ENCODE results near the gene NEXN. TPM values are rescaled to one million over a fixed set of nuclear protein-coding genes. Genes with fewer than 3 reads are reported as not detected.

Gene NEXN
- total and polyA plus RNA-seq, 2 experiments from 2014 or later = 2.6 to 11.8 TPM

GRCh38 chr1:77899647-77900320 is 11.4 kb downstream of the NEXN start:
- no peaks in the 10 kb centered on the region for H3K36me3 Mint-ChIP-seq (ENCODE audit: low read depth)
- no peaks in the 10 kb centered on the region for H3K79me2 ChIP-seq (replicated peaks; ENCODE audit: insufficient read depth)
- no peak for ATAC-seq
- no peaks in the 10 kb centered on the region for H3K9me3 Mint-ChIP-seq
- no peak overlapping the region for H2AFZ ChIP-seq
- H3K27me3 ChIP-seq (ENCODE audit: insufficient read depth) = no peaks in the 10 kb centered on the region
- no peaks in the 10 kb centered on the region for H3K4me1 Mint-ChIP-seq
- no peaks in the 10 kb centered on the region for H3K36me3 ChIP-seq (ENCODE audit: insufficient read depth)
- peaks cover 2% of the 10 kb centered on the region for H3K27me3 Mint-ChIP-seq (ENCODE audit: insufficient read depth, low read depth, poor library complexity)
- TF ChIP-seq CREB1 (CRISPR knock-in tag; IDR thresholded peaks at IDR 0.05; ENCODE audit: low read depth) (no peak), EZH2phosphoT487 (IDR thresholded peaks at IDR 0.05; ENCODE audit: unreplicated experiment) (no peak), NANOG (IDR thresholded peaks at IDR 0.05; ENCODE audit: borderline replicate concordance) (no peak), CTCF (conservative IDR thresholded peaks at IDR 0.05; ENCODE audit: low read depth in 2 of 2) (no peak), ZNF114 (CRISPR knock-in tag; IDR thresholded peaks at IDR 0.05) (no peak), JUNB (IDR thresholded peaks at IDR 0.05; ENCODE audit: unreplicated experiment) (no peak), ZNF331 (CRISPR knock-in tag; IDR thresholded peaks at IDR 0.05; ENCODE audit: low read depth) (no peak), EZH2 (IDR thresholded peaks at IDR 0.05; ENCODE audit: low read depth, unreplicated experiment) (no peak), STAT1 (IDR thresholded peaks at IDR 0.05; ENCODE audit: unreplicated experiment) (no peak), POLR2AphosphoS5 (IDR thresholded peaks at IDR 0.05; ENCODE audit: low read depth) (no peak)
- TF ChIP-seq, protein P1, sequence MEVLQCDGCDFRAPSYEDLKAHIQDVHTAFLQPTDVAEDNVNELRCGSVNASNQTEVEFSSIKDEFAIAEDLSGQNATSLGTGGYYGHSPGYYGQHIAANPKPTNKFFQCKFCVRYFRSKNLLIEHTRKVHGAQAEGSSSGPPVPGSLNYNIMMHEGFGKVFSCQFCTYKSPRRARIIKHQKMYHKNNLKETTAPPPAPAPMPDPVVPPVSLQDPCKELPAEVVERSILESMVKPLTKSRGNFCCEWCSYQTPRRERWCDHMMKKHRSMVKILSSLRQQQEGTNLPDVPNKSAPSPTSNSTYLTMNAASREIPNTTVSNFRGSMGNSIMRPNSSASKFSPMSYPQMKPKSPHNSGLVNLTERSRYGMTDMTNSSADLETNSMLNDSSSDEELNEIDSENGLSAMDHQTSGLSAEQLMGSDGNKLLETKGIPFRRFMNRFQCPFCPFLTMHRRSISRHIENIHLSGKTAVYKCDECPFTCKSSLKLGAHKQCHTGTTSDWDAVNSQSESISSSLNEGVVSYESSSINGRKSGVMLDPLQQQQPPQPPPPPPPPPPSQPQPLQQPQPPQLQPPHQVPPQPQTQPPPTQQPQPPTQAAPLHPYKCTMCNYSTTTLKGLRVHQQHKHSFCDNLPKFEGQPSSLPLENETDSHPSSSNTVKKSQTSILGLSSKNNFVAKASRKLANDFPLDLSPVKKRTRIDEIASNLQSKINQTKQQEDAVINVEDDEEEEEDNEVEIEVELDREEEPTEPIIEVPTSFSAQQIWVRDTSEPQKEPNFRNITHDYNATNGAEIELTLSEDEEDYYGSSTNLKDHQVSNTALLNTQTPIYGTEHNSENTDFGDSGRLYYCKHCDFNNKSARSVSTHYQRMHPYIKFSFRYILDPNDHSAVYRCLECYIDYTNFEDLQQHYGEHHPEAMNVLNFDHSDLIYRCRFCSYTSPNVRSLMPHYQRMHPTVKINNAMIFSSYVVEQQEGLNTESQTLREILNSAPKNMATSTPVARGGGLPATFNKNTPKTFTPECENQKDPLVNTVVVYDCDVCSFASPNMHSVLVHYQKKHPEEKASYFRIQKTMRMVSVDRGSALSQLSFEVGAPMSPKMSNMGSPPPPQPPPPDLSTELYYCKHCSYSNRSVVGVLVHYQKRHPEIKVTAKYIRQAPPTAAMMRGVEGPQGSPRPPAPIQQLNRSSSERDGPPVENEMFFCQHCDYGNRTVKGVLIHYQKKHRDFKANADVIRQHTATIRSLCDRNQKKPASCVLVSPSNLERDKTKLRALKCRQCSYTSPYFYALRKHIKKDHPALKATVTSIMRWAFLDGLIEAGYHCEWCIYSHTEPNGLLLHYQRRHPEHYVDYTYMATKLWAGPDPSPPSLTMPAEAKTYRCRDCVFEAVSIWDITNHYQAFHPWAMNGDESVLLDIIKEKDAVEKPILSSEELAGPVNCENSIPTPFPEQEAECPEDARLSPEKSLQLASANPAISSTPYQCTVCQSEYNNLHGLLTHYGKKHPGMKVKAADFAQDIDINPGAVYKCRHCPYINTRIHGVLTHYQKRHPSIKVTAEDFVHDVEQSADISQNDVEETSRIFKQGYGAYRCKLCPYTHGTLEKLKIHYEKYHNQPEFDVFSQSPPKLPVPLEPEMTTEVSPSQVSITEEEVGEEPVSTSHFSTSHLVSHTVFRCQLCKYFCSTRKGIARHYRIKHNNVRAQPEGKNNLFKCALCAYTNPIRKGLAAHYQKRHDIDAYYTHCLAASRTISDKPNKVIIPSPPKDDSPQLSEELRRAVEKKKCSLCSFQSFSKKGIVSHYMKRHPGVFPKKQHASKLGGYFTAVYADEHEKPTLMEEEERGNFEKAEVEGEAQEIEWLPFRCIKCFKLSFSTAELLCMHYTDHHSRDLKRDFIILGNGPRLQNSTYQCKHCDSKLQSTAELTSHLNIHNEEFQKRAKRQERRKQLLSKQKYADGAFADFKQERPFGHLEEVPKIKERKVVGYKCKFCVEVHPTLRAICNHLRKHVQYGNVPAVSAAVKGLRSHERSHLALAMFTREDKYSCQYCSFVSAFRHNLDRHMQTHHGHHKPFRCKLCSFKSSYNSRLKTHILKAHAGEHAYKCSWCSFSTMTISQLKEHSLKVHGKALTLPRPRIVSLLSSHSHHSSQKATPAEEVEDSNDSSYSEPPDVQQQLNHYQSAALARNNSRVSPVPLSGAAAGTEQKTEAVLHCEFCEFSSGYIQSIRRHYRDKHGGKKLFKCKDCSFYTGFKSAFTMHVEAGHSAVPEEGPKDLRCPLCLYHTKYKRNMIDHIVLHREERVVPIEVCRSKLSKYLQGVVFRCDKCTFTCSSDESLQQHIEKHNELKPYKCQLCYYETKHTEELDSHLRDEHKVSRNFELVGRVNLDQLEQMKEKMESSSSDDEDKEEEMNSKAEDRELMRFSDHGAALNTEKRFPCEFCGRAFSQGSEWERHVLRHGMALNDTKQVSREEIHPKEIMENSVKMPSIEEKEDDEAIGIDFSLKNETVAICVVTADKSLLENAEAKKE (CRISPR knock-in tag; IDR thresholded peaks at IDR 0.05) = no peak
- TF ChIP-seq, protein P2, sequence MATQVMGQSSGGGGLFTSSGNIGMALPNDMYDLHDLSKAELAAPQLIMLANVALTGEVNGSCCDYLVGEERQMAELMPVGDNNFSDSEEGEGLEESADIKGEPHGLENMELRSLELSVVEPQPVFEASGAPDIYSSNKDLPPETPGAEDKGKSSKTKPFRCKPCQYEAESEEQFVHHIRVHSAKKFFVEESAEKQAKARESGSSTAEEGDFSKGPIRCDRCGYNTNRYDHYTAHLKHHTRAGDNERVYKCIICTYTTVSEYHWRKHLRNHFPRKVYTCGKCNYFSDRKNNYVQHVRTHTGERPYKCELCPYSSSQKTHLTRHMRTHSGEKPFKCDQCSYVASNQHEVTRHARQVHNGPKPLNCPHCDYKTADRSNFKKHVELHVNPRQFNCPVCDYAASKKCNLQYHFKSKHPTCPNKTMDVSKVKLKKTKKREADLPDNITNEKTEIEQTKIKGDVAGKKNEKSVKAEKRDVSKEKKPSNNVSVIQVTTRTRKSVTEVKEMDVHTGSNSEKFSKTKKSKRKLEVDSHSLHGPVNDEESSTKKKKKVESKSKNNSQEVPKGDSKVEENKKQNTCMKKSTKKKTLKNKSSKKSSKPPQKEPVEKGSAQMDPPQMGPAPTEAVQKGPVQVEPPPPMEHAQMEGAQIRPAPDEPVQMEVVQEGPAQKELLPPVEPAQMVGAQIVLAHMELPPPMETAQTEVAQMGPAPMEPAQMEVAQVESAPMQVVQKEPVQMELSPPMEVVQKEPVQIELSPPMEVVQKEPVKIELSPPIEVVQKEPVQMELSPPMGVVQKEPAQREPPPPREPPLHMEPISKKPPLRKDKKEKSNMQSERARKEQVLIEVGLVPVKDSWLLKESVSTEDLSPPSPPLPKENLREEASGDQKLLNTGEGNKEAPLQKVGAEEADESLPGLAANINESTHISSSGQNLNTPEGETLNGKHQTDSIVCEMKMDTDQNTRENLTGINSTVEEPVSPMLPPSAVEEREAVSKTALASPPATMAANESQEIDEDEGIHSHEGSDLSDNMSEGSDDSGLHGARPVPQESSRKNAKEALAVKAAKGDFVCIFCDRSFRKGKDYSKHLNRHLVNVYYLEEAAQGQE (IDR thresholded peaks at IDR 0.05; ENCODE audit: unreplicated experiment) = no peak
- TF ChIP-seq, protein P3, sequence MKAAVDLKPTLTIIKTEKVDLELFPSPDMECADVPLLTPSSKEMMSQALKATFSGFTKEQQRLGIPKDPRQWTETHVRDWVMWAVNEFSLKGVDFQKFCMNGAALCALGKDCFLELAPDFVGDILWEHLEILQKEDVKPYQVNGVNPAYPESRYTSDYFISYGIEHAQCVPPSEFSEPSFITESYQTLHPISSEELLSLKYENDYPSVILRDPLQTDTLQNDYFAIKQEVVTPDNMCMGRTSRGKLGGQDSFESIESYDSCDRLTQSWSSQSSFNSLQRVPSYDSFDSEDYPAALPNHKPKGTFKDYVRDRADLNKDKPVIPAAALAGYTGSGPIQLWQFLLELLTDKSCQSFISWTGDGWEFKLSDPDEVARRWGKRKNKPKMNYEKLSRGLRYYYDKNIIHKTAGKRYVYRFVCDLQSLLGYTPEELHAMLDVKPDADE (IDR thresholded peaks at IDR 0.05) = no peak
- no peak overlapping the region for H3K4me2 ChIP-seq
- H3K4me1 ChIP-seq (ENCODE audit: insufficient read depth) = no peaks in the 10 kb centered on the region
- H3K4me3 ChIP-seq = no peak overlapping the region
- H3K27ac ChIP-seq (ENCODE audit: low read depth) = no peak overlapping the region
- no peaks in the 10 kb centered on the region for H3K9me2 ChIP-seq (ENCODE audit: insufficient read depth)
- no peak overlapping the region for H3K27ac Mint-ChIP-seq
- no peak for DNase-seq (ENCODE audit: low spot score)
- H3F3A ChIP-seq (replicated peaks; ENCODE audit: low read depth) = no peaks in the 10 kb centered on the region
- H4K20me1 ChIP-seq (replicated peaks; ENCODE audit: insufficient read depth) = no peaks in the 10 kb centered on the region; the same call in 1 of the 2 replicates
- H3K4me3 Mint-ChIP-seq = no peak overlapping the region

Measured in GM23338 (cell line).